Neural progenitor cell (in vitro differentiated cells): ENCODE data around the gene THSD4. TPM values are rescaled to one million over a fixed set of nuclear protein-coding genes. Genes with fewer than 3 reads are reported as not detected.

ENCODE experiments used
- DNase-seq: peaks from one replicate; pipeline ENCODE4 v3.0.0-alpha.2; 2016; ENCODE audit warnings: low spot score
- H2AFZ ChIP-seq: fragments of 200-600 bp; sonication (generic); replicated peaks from 2 replicates; pipeline ENCODE4 v1.6.1; 2016; ENCODE audit warnings: antibody characterized with exemption
- H3F3A ChIP-seq: fragments of 200-600 bp; sonication (generic); 2 replicates; pipeline ENCODE4 v1.6.1; 2016; ENCODE audit warnings: antibody characterized with exemption, low read depth
- H3K27ac ChIP-seq: fragments of 200-600 bp; sonication (generic); 2 replicates; pipeline ENCODE4 v1.5.1; 2016; ENCODE audit warnings: mild to moderate bottlenecking
- H3K27me3 ChIP-seq: fragments of 200-600 bp; sonication (generic); 2 replicates; pipeline ENCODE4 v1.6.1; 2016; ENCODE audit warnings: mild to moderate bottlenecking, moderate library complexity
- H3K36me3 ChIP-seq: fragments of 200-600 bp; sonication (generic); 2 replicates; pipeline ENCODE4 v1.5.1; 2016
- H3K4me1 ChIP-seq: fragments of 200-600 bp; sonication (generic); 2 replicates; pipeline ENCODE4 v1.6.1; 2016; ENCODE audit warnings: mixed run types
- H3K4me2 ChIP-seq: fragments of 200-600 bp; sonication (generic); 2 replicates; pipeline ENCODE4 v1.6.1; 2016
- H3K4me3 ChIP-seq: fragments of 200-600 bp; sonication (generic); 2 replicates; pipeline ENCODE4 v1.5.1; 2016
- H3K79me2 ChIP-seq: fragments of 200-600 bp; sonication (generic); 2 replicates; pipeline ENCODE4 v1.6.1; 2016; ENCODE audit warnings: low read depth
- H3K9ac ChIP-seq: fragments of 200-600 bp; sonication (generic); 2 replicates; pipeline ENCODE4 v1.6.1; 2016
- H3K9me3 ChIP-seq: fragments of 200-600 bp; sonication (generic); 2 replicates; pipeline ENCODE4 v1.5.1; 2016; ENCODE audit warnings: low read depth
- H4K20me1 ChIP-seq: fragments of 200-600 bp; sonication (generic); 2 replicates; pipeline ENCODE4 v1.6.1; 2016; ENCODE audit warnings: low read depth
- H3K27ac Mint-ChIP-seq: 3 replicates; pipeline ENCODE4 v1.8.0; 2021; ENCODE audit warnings: mixed read lengths
- H3K27me3 Mint-ChIP-seq: 2 replicates; pipeline ENCODE4 v1.8.0; 2022; ENCODE audit warnings: low read depth, mild to moderate bottlenecking, inconsistent platforms, moderate library complexity, mixed read lengths; ENCODE audit not compliant: insufficient read depth
- H3K36me3 Mint-ChIP-seq: 3 replicates; pipeline ENCODE4 v1.8.0; 2021; ENCODE audit warnings: mixed read lengths
- H3K4me1 Mint-ChIP-seq: 3 replicates; pipeline ENCODE4 v1.8.0; 2021; ENCODE audit warnings: mixed read lengths
- H3K4me3 Mint-ChIP-seq: 3 replicates; pipeline ENCODE4 v1.8.0; 2021; ENCODE audit warnings: mild to moderate bottlenecking, moderate library complexity, mixed read lengths
- H3K9me3 Mint-ChIP-seq: 3 replicates; pipeline ENCODE4 v1.8.0; 2020; ENCODE audit warnings: mixed read lengths
- CTCF ChIP-seq: fragments of 200-600 bp; sonication (generic); IDR thresholded peaks from 2 replicates; pipeline ENCODE4 v1.5.1; 2017; ENCODE audit warnings: antibody characterized with exemption, mild to moderate bottlenecking
- EZH2 ChIP-seq: fragments of 200-600 bp; sonication (generic); IDR thresholded peaks from 2 replicates; pipeline ENCODE4 v1.6.1; 2017; ENCODE audit warnings: antibody characterized with exemption, mild to moderate bottlenecking, moderate library complexity
- EZH2phosphoT487 ChIP-seq: fragments of 200-600 bp; sonication (generic); IDR thresholded peaks from 2 replicates; pipeline ENCODE4 v1.6.1; 2017; ENCODE audit warnings: antibody characterized with exemption
- total RNA-seq: library from RNA; depleted of rRNA; stranded (reverse); fragments of >200 nt; gene quantifications from 2 replicates; pipeline ENCODE4 v1.2.3, GENCODE V29; 2015; ENCODE audit warnings: low replicate concordance

The THSD4 gene
- total RNA-seq, 1 donor from 2014 or later: 2.4 TPM

GRCh38 chr15:71545923-71546322, 430.7 kb downstream of the THSD4 start:
- H3K4me3 ChIP-seq: no peak overlapping the region
- H3K27ac ChIP-seq: no peak overlapping the region
- no peaks in the 10 kb centered on the region for H3K79me2 ChIP-seq
- H3K4me1 Mint-ChIP-seq: peaks cover 26% of the 10 kb centered on the region
- no peaks in the 10 kb centered on the region for H3K27me3 ChIP-seq
- no peak overlapping the region for H3K9ac ChIP-seq
- no peaks in the 10 kb centered on the region for H4K20me1 ChIP-seq
- H3K9me3 ChIP-seq: no peaks in the 10 kb centered on the region
- H3K4me2 ChIP-seq: no peak overlapping the region
- H3F3A ChIP-seq: peaks cover 19% of the 10 kb centered on the region
- H2AFZ ChIP-seq: no peak overlapping the region
- no peaks in the 10 kb centered on the region for H3K36me3 Mint-ChIP-seq
- TF ChIP-seq CTCF: no peak
- TF ChIP-seq EZH2phosphoT487: no peak
- TF ChIP-seq EZH2: no peak
- no peak overlapping the region for H3K4me3 Mint-ChIP-seq
- H3K36me3 ChIP-seq: no peaks in the 10 kb centered on the region
- no peak overlapping the region for H3K27ac Mint-ChIP-seq
- no peaks in the 10 kb centered on the region for H3K9me3 Mint-ChIP-seq
- H3K27me3 Mint-ChIP-seq: peaks cover 9% of the 10 kb centered on the region
- DNase-seq: no peak
- peaks cover 34% of the 10 kb centered on the region for H3K4me1 ChIP-seq

GRCh38 chr15:71547011-71547410, 431.7 kb downstream of the THSD4 start:
- Histone ChIP-seq H3K9ac (no peak overlapping the region), H3F3A (peaks cover 19% of the 10 kb centered on the region), H4K20me1 (no peaks in the 10 kb centered on the region), H3K4me2 (no peak overlapping the region), H3K36me3 (no peaks in the 10 kb centered on the region), H3K27me3 (no peaks in the 10 kb centered on the region), H2AFZ (no peak overlapping the region), H3K79me2 (no peaks in the 10 kb centered on the region), H3K4me1 (peaks cover 34% of the 10 kb centered on the region), H3K4me3 (no peak overlapping the region), H3K27ac (no peak overlapping the region), H3K9me3 (no peaks in the 10 kb centered on the region)
- Mint-ChIP-seq H3K4me1 (peaks cover 26% of the 10 kb centered on the region), H3K4me3 (no peak overlapping the region), H3K27me3 (peaks cover 9% of the 10 kb centered on the region), H3K9me3 (no peaks in the 10 kb centered on the region), H3K36me3 (no peaks in the 10 kb centered on the region), H3K27ac (peak overlapping the region; percentile 62)
- TF ChIP-seq EZH2phosphoT487: no peak
- DNase-seq: peak; percentile 43

- TF ChIP-seq EZH2phosphoT487 (no peak), CTCF (no peak), EZH2 (no peak)
- H3K9me3 Mint-ChIP-seq: no peaks in the 10 kb centered on the region
Observed at GRCh38 chr15:71548401-71548807, 433.1 kb downstream of the THSD4 start.

GRCh38 chr15:71549091-71549490, 433.8 kb downstream of the THSD4 start:
- DNase-seq: no peak
- Histone ChIP-seq H4K20me1 (no peaks in the 10 kb centered on the region), H3K79me2 (no peaks in the 10 kb centered on the region), H3K9me3 (no peaks in the 10 kb centered on the region), H3K4me2 (no peak overlapping the region), H3K27me3 (no peaks in the 10 kb centered on the region), H3K27ac (no peak overlapping the region), H3F3A (peaks cover 19% of the 10 kb centered on the region), H3K9ac (no peak overlapping the region), H3K36me3 (no peaks in the 10 kb centered on the region), H3K4me1 (peaks cover 34% of the 10 kb centered on the region), H2AFZ (no peak overlapping the region), H3K4me3 (no peak overlapping the region)
- Mint-ChIP-seq H3K27ac (no peak overlapping the region), H3K9me3 (no peaks in the 10 kb centered on the region), H3K36me3 (no peaks in the 10 kb centered on the region), H3K4me1 (peaks cover 26% of the 10 kb centered on the region), H3K27me3 (peaks cover 6% of the 10 kb centered on the region), H3K4me3 (no peak overlapping the region)
- no peak for TF ChIP-seq EZH2phosphoT487
- no peak for TF ChIP-seq EZH2
- no peak for TF ChIP-seq CTCF

More at GRCh38 chr15:71548401-71548807, 433.1 kb downstream of the THSD4 start:
- H3F3A ChIP-seq: peaks cover 19% of the 10 kb centered on the region
- H4K20me1 ChIP-seq: no peaks in the 10 kb centered on the region
- Mint-ChIP-seq H3K27ac (peak overlapping the region; percentile 90), H3K36me3 (no peaks in the 10 kb centered on the region), H3K4me1 (peaks cover 26% of the 10 kb centered on the region), H3K27me3 (peaks cover 9% of the 10 kb centered on the region), H3K4me3 (no peak overlapping the region)
- H3K79me2 ChIP-seq: no peaks in the 10 kb centered on the region
- peak overlapping the region; percentile 56 for H3K4me2 ChIP-seq
- H3K36me3 ChIP-seq: no peaks in the 10 kb centered on the region
- H3K4me3 ChIP-seq: peak overlapping the region; percentile 8
- no peaks in the 10 kb centered on the region for H3K27me3 ChIP-seq
- H2AFZ ChIP-seq: peak overlapping the region; percentile 66
- H3K27ac ChIP-seq: no peak overlapping the region
- peaks cover 34% of the 10 kb centered on the region for H3K4me1 ChIP-seq
- no peak overlapping the region for H3K9ac ChIP-seq
- no peaks in the 10 kb centered on the region for H3K9me3 ChIP-seq
- peak; percentile 47 for DNase-seq
